ENCODE data around the gene MED26. TPM values are rescaled to one million over a fixed set of nuclear protein-coding genes. Genes with fewer than 3 reads are reported as not detected.
A peak's percentile ranks its signal among the peaks of the same experiment; 100 is the strongest.

Gene MED26
- total and polyA plus RNA-seq, 9 of the 15 experiments (the other 6 are each of a cell fraction or from before 2014, with no cell fraction given): 0.71 to 15.1 (median 6.2) TPM

GRCh38 chr19:16584248-16585093 lies 43.5 kb downstream of the MED26 start (continued):
- TF ChIP-seq ZNF398 (CRISPR knock-in tag; IDR thresholded peaks at IDR 0.05) (no peak), ZNF609 (CRISPR knock-in tag; IDR thresholded peaks at IDR 0.05; ENCODE audit: borderline replicate concordance) (no peak), ZNF124 (CRISPR knock-in tag; IDR thresholded peaks at IDR 0.05) (no peak), ZFP30 (CRISPR knock-in tag; IDR thresholded peaks at IDR 0.05; ENCODE audit: borderline replicate concordance) (no peak), RB1 (IDR thresholded peaks at IDR 0.05; ENCODE audit: low read depth) (no peak), PTBP1 (IDR thresholded peaks at IDR 0.05; ENCODE audit: low read depth, low read length) (no peak), ZNF707 (CRISPR knock-in tag; conservative IDR thresholded peaks at IDR 0.05) (no peak), DNMT1 (IDR thresholded peaks at IDR 0.05) (no peak), ZNF583 (CRISPR knock-in tag; IDR thresholded peaks at IDR 0.05) (no peak), NFXL1 (CRISPR knock-in tag; IDR thresholded peaks at IDR 0.05) (no peak), ZNF280B (CRISPR knock-in tag; IDR thresholded peaks at IDR 0.05) (no peak), TFAM (CRISPR knock-in tag; conservative IDR thresholded peaks at IDR 0.05) (no peak), MEIS2 (IDR thresholded peaks at IDR 0.05; ENCODE audit: partially characterized antibody) (peak; percentile 74), FOXO4 (CRISPR knock-in tag; IDR thresholded peaks at IDR 0.05) (no peak), ATF6 (CRISPR knock-in tag; IDR thresholded peaks at IDR 0.05) (no peak)

Data from K562 (cell line).